Liver (tissue), 9 donors: ENCODE results near the gene HDAC2. TPM values are rescaled to one million over a fixed set of nuclear protein-coding genes. Genes with fewer than 3 reads are reported as not detected.

Source experiments
- DNase-seq: peaks from one replicate; pipeline ENCODE4 v3.0.0-alpha.2; 2017; ENCODE audit warnings: low spot score
- H3K27ac ChIP-seq, 2 donors: one replicate each; pipeline ENCODE4 v1.7.0; 2013; ENCODE audit warnings: inconsistent platforms in 2 of 2, low read length in 2 of 2, control low read depth in 1 of 2, low read depth in 1 of 2, mild to moderate bottlenecking in 1 of 2
- H3K27me3 ChIP-seq, 4 donors: one replicate each; pipeline versions ENCODE4 v1.6.1 to v1.7.0; 2013; ENCODE audit warnings: low read length in 3 of 4, inconsistent platforms in 1 of 4, mild to moderate bottlenecking in 1 of 4, moderate library complexity in 1 of 4; ENCODE audit not compliant: control insufficient read depth in 4 of 4, insufficient read depth in 4 of 4
- H3K36me3 ChIP-seq, 4 donors: one replicate each; pipeline versions ENCODE4 v1.6.1 to v1.7.0; 2013; ENCODE audit warnings: low read length in 3 of 4, mild to moderate bottlenecking in 3 of 4, low read depth in 1 of 4, moderate library complexity in 1 of 4; ENCODE audit not compliant: control insufficient read depth in 4 of 4, insufficient read depth in 3 of 4
- H3K4me1 ChIP-seq, 4 donors: one replicate each; pipeline versions ENCODE4 v1.6.1 to v1.7.0; 2013; ENCODE audit warnings: low read length in 3 of 4, mild to moderate bottlenecking in 3 of 4, moderate library complexity in 1 of 4; ENCODE audit not compliant: control insufficient read depth in 4 of 4, insufficient read depth in 4 of 4
- H3K4me3 ChIP-seq, 3 donors: one replicate each; pipeline versions ENCODE4 v1.6.1 to v1.7.0; 2013; ENCODE audit warnings: low read length in 3 of 3, control low read depth in 1 of 3, low read depth in 1 of 3, mild to moderate bottlenecking in 1 of 3
- H3K9ac ChIP-seq, 2 donors: one replicate each; pipeline ENCODE4 v1.7.0; 2013; ENCODE audit warnings: low read length in 2 of 2, mild to moderate bottlenecking in 2 of 2, moderate library complexity in 2 of 2, control low read depth in 1 of 2, low read depth in 1 of 2
- H3K9me3 ChIP-seq, 4 donors: one replicate each; pipeline versions ENCODE4 v1.6.1 to v1.7.0; 2013; ENCODE audit warnings: low read length in 3 of 4; ENCODE audit not compliant: control insufficient read depth in 4 of 4
- EGR1 ChIP-seq, 2 donors: IDR thresholded peaks; 2 replicates each; pipeline ENCODE4 v1.6.1; 2016 to 2018; ENCODE audit warnings: antibody characterized with exemption in 2 of 2, low read depth in 2 of 2
- FOXA1 ChIP-seq: IDR thresholded peaks from 2 replicates; pipeline ENCODE4 v1.6.1; 2016; ENCODE audit warnings: antibody characterized with exemption
- FOXA2 ChIP-seq: IDR thresholded peaks from 2 replicates; pipeline ENCODE4 v1.6.1; 2016; ENCODE audit warnings: antibody characterized with exemption
- GABPA ChIP-seq, 2 donors: IDR thresholded peaks in 1 of 2; conservative IDR thresholded peaks in 1 of 2; 2 replicates each; pipeline ENCODE4 v1.6.1; 2016; ENCODE audit warnings: antibody characterized with exemption in 2 of 2, mild to moderate bottlenecking in 1 of 2, moderate library complexity in 1 of 2
- HNF4A ChIP-seq, 2 donors: conservative IDR thresholded peaks; 2 replicates each; pipeline ENCODE4 v1.6.1; 2016; ENCODE audit warnings: antibody characterized with exemption in 2 of 2, mild to moderate bottlenecking in 2 of 2
- HNF4G ChIP-seq: IDR thresholded peaks from 2 replicates; pipeline ENCODE4 v1.6.1; 2016; ENCODE audit warnings: antibody characterized with exemption
- JUND ChIP-seq, 2 donors: IDR thresholded peaks; 2 replicates each; pipeline ENCODE4 v1.6.1; 2016; ENCODE audit warnings: antibody characterized with exemption in 2 of 2
- NR2F2 ChIP-seq: IDR thresholded peaks from 2 replicates; pipeline ENCODE4 v1.6.1; 2016; ENCODE audit warnings: antibody characterized with exemption
- RAD21 ChIP-seq, 2 donors: IDR thresholded peaks; 2 replicates each; pipeline ENCODE4 v1.6.1; 2016; ENCODE audit warnings: antibody characterized with exemption in 2 of 2, mild to moderate bottlenecking in 2 of 2
- RXRA ChIP-seq, 2 donors: IDR thresholded peaks; 2 replicates each; pipeline ENCODE4 v1.6.1; 2017 to 2018; ENCODE audit warnings: antibody characterized with exemption in 2 of 2, mild to moderate bottlenecking in 1 of 2
- SP1 ChIP-seq: IDR thresholded peaks from 2 replicates; pipeline ENCODE4 v1.6.1; 2018; ENCODE audit warnings: antibody characterized with exemption, mild to moderate bottlenecking
- TAF1 ChIP-seq: conservative IDR thresholded peaks from 2 replicates; pipeline ENCODE4 v1.6.1; 2016; ENCODE audit warnings: antibody characterized with exemption, mild to moderate bottlenecking
- YY1 ChIP-seq: IDR thresholded peaks from 2 replicates; pipeline ENCODE4 v1.6.1; 2016; ENCODE audit warnings: antibody characterized with exemption, mild to moderate bottlenecking
- WGBS: extraction: QIAGEN DNeasy Blood & Tissue Kit; methylation state at CpG from one replicate; pipeline ENCODE4 v1.1.7; 2013; 5-methylcytosine and 5-hydroxymethylcytosine counted together
- polyA plus RNA-seq, 2 donors: library from polyadenylated mRNA; stranded (reverse) in 1 of 2; unstranded in 1 of 2; fragments of 200-250 nt in 1 of 2; fragments of >200 nt in 1 of 2; fragmentation: Nextera tagmentation in 1 of 2; extraction: Ambion mirVana in 1 of 2; gene quantifications; one replicate each; pipeline versions ENCODE4 v1.2.1 to v1.2.3, GENCODE V29; 2013 to 2015
- total RNA-seq, 2 donors: library from RNA; depleted of rRNA; stranded (reverse); fragments of >200 nt; gene quantifications; one replicate each; pipeline ENCODE4 v1.2.3, GENCODE V29; 2014
- TF ChIP-seq, protein P1 (sequence below): fragments of 150-350 bp; IDR thresholded peaks from 2 replicates; pipeline ENCODE4 v1.5.1; 2017; ENCODE audit warnings: improper control_type of control experiment, low read depth, low read length; ENCODE audit not compliant: missing input control
- TF ChIP-seq, protein P2 (sequence below): IDR thresholded peaks from 2 replicates; pipeline ENCODE4 v1.6.1; 2016; ENCODE audit warnings: antibody characterized with exemption
- TF ChIP-seq, protein P3 (sequence below): IDR thresholded peaks from 2 replicates; pipeline ENCODE4 v1.6.1; 2016; ENCODE audit warnings: antibody characterized with exemption
- TF ChIP-seq, protein P4 (sequence below): IDR thresholded peaks from 2 replicates; pipeline ENCODE4 v1.6.1; 2016; ENCODE audit warnings: antibody characterized with exemption, mild to moderate bottlenecking
- TF ChIP-seq, protein P5 (sequence below): IDR thresholded peaks from 2 replicates; pipeline ENCODE4 v1.6.1; 2016; ENCODE audit warnings: antibody characterized with exemption
- donor health status: healthy.
- donor health status: healthy.
- donor health status: healthy.
- donor health status: healthy.
- donor health status: healthy.

Gene HDAC2
- total and polyA plus RNA-seq, 4 donors = 14.7 to 56.9 (median 21.0) TPM

DNA sequence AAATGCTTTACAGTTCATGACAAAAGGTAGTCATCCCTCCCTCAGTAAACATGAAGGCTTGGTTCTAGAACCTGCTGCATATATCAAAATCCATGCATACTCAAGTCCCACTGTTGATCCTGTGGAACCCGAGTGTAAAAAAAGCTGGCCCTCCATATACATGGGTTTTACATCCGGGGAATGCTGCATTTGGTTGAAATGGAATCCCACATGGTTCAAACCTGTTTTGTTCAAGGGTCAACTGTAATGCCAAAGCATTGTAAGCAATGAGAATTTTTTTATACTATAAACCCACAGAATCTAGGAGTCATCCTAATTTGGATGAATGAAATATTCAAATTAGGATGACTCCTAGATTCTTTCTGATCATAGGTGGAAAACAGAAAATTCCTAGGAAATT is 5.9 kb upstream of the HDAC2 start:
- no peak overlapping the region for H3K4me3 ChIP-seq
- WGBS = 95% methylated on average over 2 of the region's 2 CpGs
- peaks cover 0 to 1% (median under 1%) of the 10 kb centered on the region in 4 donors for H3K4me1 ChIP-seq
- no peak overlapping the region for H3K9ac ChIP-seq
- DNase-seq = no peak
- H3K27me3 ChIP-seq = no peaks in the 10 kb centered on the region
- H3K27ac ChIP-seq = no peak overlapping the region
- no peaks in the 10 kb centered on the region for H3K36me3 ChIP-seq
- TF ChIP-seq, protein P1, sequence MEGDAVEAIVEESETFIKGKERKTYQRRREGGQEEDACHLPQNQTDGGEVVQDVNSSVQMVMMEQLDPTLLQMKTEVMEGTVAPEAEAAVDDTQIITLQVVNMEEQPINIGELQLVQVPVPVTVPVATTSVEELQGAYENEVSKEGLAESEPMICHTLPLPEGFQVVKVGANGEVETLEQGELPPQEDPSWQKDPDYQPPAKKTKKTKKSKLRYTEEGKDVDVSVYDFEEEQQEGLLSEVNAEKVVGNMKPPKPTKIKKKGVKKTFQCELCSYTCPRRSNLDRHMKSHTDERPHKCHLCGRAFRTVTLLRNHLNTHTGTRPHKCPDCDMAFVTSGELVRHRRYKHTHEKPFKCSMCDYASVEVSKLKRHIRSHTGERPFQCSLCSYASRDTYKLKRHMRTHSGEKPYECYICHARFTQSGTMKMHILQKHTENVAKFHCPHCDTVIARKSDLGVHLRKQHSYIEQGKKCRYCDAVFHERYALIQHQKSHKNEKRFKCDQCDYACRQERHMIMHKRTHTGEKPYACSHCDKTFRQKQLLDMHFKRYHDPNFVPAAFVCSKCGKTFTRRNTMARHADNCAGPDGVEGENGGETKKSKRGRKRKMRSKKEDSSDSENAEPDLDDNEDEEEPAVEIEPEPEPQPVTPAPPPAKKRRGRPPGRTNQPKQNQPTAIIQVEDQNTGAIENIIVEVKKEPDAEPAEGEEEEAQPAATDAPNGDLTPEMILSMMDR = no peak
- TF ChIP-seq YY1 = no peak
- no peak for TF ChIP-seq JUND (IDR thresholded peaks at IDR 0.05)
- TF ChIP-seq, protein P2, sequence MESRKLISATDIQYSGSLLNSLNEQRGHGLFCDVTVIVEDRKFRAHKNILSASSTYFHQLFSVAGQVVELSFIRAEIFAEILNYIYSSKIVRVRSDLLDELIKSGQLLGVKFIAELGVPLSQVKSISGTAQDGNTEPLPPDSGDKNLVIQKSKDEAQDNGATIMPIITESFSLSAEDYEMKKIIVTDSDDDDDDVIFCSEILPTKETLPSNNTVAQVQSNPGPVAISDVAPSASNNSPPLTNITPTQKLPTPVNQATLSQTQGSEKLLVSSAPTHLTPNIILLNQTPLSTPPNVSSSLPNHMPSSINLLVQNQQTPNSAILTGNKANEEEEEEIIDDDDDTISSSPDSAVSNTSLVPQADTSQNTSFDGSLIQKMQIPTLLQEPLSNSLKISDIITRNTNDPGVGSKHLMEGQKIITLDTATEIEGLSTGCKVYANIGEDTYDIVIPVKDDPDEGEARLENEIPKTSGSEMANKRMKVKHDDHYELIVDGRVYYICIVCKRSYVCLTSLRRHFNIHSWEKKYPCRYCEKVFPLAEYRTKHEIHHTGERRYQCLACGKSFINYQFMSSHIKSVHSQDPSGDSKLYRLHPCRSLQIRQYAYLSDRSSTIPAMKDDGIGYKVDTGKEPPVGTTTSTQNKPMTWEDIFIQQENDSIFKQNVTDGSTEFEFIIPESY = no peak
- TF ChIP-seq HNF4A (conservative IDR thresholded peaks at IDR 0.05) = no peak
- no peak for TF ChIP-seq FOXA1
- TF ChIP-seq FOXA2 = no peak
- no peak for TF ChIP-seq SP1
- TF ChIP-seq RXRA (IDR thresholded peaks at IDR 0.05) = no peak
- TF ChIP-seq EGR1 (IDR thresholded peaks at IDR 0.05; ENCODE audit: low read depth in 2 of 2) = no peak
- no peak for TF ChIP-seq TAF1
- TF ChIP-seq NR2F2 = no peak
- TF ChIP-seq, protein P3, sequence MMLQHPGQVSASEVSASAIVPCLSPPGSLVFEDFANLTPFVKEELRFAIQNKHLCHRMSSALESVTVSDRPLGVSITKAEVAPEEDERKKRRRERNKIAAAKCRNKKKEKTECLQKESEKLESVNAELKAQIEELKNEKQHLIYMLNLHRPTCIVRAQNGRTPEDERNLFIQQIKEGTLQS = no peak
- TF ChIP-seq HNF4G = no peak
- TF ChIP-seq, protein P4, sequence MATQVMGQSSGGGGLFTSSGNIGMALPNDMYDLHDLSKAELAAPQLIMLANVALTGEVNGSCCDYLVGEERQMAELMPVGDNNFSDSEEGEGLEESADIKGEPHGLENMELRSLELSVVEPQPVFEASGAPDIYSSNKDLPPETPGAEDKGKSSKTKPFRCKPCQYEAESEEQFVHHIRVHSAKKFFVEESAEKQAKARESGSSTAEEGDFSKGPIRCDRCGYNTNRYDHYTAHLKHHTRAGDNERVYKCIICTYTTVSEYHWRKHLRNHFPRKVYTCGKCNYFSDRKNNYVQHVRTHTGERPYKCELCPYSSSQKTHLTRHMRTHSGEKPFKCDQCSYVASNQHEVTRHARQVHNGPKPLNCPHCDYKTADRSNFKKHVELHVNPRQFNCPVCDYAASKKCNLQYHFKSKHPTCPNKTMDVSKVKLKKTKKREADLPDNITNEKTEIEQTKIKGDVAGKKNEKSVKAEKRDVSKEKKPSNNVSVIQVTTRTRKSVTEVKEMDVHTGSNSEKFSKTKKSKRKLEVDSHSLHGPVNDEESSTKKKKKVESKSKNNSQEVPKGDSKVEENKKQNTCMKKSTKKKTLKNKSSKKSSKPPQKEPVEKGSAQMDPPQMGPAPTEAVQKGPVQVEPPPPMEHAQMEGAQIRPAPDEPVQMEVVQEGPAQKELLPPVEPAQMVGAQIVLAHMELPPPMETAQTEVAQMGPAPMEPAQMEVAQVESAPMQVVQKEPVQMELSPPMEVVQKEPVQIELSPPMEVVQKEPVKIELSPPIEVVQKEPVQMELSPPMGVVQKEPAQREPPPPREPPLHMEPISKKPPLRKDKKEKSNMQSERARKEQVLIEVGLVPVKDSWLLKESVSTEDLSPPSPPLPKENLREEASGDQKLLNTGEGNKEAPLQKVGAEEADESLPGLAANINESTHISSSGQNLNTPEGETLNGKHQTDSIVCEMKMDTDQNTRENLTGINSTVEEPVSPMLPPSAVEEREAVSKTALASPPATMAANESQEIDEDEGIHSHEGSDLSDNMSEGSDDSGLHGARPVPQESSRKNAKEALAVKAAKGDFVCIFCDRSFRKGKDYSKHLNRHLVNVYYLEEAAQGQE = no peak
- no peak for TF ChIP-seq RAD21 (IDR thresholded peaks at IDR 0.05)
- TF ChIP-seq, protein P5, sequence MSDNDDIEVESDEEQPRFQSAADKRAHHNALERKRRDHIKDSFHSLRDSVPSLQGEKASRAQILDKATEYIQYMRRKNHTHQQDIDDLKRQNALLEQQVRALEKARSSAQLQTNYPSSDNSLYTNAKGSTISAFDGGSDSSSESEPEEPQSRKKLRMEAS = no peak
- no peak for TF ChIP-seq GABPA (IDR thresholded peaks at IDR 0.05 in 1 of 2, conservative IDR thresholded peaks at IDR 0.05 in 1 of 2)
- H3K9me3 ChIP-seq = no peaks in the 10 kb centered on the region
